ENCODE measurements around the gene PARP15.
A peak's percentile ranks its signal among the peaks of the same experiment; 100 is the strongest.
"Not testable (repeated sequence)": the region's sequence is repeated elsewhere in the genome, so short reads cannot be mapped to it uniquely, and the experiment has no call there.

PARP15 gene

DNA sequence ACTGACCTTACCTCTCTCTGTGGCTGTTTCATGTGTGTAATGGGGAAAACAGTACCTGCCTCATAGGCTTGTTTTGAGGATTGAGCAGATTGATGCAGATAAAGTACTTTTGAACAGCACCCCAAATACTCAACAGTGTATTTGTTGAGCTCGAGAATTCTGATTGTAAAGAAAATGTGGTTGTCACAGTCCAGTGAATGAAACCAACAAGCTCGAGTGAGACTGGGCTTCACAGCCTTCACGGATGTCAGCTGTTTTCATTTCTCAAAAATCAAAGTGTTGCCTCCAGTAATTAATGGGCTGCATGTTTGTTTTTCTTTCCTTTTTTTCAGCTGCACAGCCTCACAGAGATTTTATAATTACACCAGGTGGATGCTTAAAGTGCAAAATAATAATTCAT lies 43.7 kb downstream of the PARP15 start:
- DNase-seq, result no peak

DNA sequence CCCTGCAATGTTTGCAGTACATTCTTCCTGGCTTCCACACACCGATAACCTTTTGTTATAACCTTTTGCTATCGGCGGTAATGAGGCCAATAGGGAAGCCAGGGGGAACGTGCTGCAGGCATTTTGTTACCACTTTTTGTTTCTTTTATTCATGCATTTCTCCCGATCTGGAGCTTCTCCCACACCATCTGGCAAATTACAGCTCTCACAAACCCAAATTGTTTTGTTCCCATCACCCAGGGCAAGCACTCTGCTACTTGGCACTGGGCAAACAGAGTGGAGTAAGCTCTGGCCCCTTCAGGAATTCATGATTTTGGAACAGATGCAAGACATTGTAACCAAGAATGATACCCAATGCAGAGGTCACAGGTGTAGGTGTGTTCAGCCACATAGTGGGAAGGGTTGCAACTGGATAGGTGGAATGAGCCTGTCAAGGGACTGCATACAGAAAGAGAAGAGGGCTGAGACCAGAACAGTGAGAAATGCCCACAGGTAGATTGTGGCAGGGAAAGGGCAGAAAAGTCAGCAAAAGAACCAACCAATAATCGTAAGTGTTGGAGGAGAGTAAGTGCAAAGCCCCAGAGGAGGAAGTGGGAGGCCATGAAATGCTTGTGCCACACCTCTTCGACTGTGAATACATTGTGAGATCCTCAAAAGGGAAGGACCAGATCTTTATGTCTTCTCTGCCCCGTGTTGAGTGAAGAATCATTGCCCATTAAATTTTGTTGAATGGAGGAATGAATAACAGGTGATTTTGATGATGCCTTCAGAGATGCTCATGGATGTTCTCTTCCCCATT lies 45.8 kb downstream of the PARP15 start:
- no peak for DNase-seq

DNA sequence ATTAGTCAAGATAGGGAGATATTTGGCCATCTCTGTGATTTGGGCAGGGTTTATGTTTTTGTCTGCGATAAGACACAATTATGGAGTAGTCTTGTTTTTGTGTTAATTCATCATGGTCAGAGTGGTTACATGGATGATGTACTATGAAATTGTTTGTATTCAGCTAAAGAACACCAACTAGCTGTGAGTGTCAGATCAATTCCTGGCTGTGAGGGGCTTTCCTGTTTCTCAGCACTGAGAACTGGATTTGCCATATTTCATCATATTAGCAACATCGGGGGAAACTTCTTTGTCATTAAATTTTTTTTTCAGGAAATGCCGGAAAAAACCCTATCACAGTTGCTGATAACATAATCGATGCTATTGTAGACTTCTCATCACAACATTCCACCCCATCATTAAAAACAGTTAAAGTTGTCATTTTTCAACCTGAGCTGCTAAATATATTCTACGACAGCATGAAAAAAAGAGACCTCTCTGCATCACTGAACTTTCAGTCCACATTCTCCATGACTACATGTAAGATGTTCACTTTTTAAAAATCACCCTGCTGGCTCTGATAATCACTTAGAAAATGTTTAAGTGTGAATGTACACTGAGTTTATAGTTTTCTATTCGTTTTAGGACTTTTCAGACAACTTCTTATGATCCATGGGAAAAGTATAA lies 49.2 kb downstream of the PARP15 start:
- no peak for DNase-seq

DNA sequence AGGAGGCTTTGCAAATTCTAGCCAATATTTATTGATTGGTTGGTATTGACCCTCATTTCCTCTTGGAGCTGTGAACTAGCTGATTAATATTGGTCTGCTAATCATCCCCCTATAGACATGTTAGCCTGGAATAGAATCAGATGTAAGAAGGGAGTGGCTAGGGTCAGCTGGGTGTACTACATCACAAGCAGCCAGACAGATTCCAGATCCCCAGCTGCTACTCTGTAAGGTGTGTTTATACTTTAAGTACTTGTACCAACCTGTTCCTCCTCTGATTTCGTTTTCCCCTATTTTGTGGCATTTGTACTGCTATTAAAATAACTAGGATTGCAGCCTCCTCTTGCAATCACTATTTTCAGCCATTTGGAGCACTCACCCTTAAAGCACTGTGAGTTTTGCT lies 49.9 kb downstream of the PARP15 start:
- no peak for DNase-seq

GRCh38 chr3:122628567-122628966 lies 51.1 kb downstream of the PARP15 start:
- no peak for DNase-seq

DNA sequence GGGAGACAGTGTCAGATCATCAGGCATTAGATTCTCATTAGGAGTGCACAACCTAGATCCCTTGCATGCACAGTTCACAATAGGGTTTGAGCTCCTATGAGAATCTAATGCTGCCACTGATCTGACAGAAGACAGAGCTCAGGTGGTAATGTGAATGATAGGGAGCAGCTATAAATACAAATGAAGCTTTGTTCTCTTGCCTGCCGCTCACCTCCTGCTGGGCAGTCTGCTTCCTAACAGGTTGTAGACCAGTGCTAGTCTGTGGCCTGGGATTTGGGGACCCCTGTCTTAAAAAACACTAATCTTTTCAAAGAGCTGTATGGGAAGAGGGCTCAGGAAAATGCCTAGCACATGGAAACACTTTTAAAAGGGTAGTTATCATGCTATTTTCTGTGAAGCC lies 52.3 kb downstream of the PARP15 start:
- no peak for DNase-seq

DNA sequence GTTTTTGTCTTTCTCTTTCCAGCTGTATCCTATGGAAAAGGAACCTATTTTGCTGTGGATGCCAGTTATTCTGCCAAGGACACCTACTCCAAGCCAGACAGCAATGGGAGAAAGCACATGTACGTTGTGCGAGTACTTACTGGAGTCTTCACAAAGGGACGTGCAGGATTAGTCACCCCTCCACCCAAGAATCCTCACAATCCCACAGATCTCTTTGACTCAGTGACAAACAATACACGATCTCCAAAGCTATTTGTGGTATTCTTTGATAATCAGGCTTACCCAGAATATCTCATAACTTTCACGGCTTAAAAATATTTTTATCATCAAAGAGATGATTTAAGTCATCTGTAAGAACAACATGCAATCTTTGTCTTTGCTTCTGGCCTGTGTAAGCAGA lies 58.3 kb downstream of the PARP15 start:
- no peak for DNase-seq

GRCh38 chr3:122636697-122637096 lies 59.2 kb downstream of the PARP15 start:
- no peak for DNase-seq

GRCh38 chr3:122640437-122640999 lies 63.1 kb downstream of the PARP15 start:
- DNase-seq, result no peak

- peak; percentile 51 for DNase-seq
These were observed 65.5 kb downstream of the PARP15 start for GRCh38 chr3:122642935-122643334.

- DNase-seq, result peak; percentile 41
These were observed 68.9 kb downstream of the PARP15 start for GRCh38 chr3:122646146-122646988.

- DNase-seq, result not testable (repeated sequence)
These were observed 73.9 kb downstream of the PARP15 start for GRCh38 chr3:122651233-122651907.

GRCh38 chr3:122651962-122652361 lies 74.5 kb downstream of the PARP15 start:
- DNase-seq, result not testable (repeated sequence)

- DNase-seq, result not testable (repeated sequence)
These were observed 80.9 kb downstream of the PARP15 start for GRCh38 chr3:122658336-122658735.

DNA sequence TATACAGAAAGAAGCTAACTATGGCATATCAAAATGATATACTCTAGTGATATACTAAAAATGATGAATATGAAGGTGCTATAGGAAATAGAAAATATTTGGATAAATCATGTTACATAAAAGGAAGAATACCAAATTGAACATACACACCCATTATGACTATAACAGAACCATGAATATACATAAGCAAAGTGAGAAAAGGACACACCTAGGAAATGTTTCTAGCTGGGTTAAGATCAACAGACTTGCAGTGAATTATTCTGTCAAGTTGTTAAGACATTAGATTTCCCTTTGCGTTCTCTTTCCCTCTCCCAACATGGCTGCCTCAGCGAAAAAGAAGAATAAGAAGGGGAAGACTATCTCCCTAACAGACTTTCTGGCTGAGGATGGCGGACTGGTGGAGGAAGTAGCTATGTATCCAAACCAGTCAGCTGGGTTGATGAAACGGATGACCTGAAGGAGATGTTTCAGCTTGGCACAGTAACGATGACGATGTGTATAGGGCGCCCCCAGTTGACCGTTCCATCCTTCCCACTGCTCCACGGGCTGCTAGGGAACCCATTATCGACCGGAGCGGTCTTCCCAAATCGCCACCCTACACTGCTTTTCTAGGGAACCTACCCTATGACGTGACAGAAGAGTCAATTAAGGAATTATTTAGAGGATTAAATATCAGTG lies 83.0 kb downstream of the PARP15 start:
- no peak for DNase-seq

DNA sequence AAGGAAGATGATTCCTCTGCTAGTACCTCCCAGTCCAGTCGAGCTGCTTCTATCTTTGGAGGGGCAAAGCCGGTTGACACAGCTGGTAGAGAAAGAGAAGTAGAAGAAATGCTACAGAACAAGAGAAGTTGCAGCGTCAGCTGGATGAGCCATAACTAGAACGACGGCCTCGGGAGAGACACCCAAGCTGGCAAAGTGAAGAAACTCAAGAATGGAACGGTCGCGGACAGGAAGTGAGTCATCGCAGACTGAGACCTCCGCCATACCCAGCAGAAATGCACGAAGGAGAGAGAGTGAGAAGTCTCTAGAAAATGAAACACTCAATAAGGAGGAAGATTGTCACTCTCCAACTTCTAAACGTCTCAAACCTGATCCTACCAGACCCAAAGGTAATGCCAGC lies 84.2 kb downstream of the PARP15 start:
- DNase-seq, result peak; percentile 71

DNA sequence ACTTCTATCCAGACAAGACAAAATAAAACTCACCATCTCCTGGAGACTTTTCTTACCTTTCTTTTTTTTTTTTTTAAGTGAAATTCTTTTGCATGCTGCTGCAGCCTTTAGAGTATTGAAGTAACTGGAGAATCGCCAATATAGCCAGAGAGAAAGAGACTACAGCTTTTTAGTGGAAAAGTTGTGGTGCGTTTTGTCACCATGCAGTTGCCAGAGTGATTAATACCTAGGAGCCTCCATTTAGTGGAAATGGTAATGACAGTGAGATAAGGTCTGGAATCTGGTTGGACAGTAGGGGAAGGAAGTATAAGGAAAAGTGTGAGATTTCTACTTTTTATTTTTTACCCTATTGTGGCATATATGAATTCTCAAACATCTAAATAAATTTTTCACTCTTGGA lies 85.1 kb downstream of the PARP15 start:
- DNase-seq, result no peak

- DNase-seq, result no peak
These were observed 87.9 kb downstream of the PARP15 start for GRCh38 chr3:122665226-122665786.

- no peak for DNase-seq
These were observed 88.4 kb downstream of the PARP15 start for GRCh38 chr3:122665881-122666280.

DNA sequence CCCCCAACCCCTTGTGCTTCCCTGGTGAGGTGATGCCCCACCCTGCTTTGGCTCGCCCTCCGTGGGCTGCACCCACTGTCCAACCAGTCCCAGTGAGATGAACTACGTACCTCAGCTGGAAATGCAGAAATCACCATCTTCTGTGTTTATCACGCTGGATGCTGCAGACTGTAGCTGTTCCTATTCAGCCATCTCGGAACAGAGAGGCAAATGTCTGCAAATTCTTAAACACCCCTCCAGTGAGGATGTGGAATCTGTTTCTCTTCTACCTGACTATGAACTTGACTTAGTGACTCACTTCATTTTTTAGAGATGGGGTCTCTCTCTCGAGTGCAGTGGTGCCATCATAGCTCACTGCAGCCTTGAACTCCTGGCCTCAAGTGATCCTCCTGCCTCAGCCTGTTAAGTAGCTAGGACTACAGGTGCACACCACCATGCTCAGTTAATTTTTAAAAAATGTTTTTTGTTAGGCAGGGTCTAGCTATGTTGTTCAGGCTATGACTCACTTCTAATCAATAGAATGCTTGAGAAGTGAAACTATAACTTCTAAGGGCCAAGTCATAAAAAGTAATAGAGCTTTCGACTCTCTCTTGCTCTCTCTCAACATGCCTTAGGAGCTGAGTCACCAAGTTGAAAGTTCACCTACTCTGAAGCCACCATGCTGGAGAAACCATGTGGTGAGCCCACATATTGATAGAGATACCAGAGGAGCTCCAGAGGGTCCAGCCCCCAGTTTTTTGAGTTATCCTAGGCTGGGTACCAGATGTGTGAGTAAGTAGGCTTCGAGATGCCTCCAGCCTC lies 91.7 kb downstream of the PARP15 start:
- DNase-seq, result peak; percentile 79

DNA sequence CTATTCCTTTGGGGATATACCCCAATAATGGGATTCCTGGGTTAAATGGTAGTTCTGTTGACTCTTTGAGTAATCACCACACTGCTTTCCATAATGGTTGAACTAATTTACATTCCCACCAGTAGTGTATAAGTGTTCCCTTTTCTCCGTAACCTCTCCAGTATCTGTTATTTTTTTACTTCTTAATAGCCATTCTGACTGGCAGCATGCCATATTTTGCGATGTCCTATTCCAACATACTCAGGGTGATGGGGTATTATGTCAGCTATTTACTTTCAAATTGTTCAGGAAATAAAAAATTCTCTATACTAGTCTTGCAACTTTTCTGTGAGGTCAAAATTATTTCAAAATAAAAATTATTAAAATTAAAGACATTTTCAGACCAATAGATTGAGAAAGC lies 94.1 kb downstream of the PARP15 start:
- DNase-seq, result no peak
